ENCODE measurements around the gene ABCC1.

ABCC1 gene

DNA sequence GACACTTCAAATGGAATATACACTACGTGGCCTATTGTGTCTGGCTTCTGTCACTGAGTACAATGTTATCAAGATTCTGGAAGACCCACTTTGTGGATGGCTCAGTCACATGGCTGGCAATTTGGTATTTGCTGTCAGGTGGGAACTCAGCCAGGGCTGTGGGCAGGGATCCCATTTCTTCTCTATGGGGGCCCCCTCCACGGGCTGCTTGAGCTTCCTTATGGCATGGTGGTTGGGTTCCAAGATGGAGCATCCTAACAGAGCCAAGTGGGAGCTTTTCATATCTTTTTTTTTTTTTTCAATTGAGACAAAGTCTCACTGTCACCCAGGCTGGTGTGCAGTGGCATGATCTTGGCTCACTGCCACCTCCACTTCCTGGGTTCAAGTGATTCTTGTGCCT is 43.0 kb upstream of the ABCC1 start:
- H3K9me3 ChIP-seq (ENCODE audit: control insufficient read depth, insufficient read depth, low read depth, low read length) = no peaks in the 10 kb centered on the region
- no peak overlapping the region for H3K4me3 ChIP-seq (ENCODE audit: low read depth, low read length)
- ChIA-PET POLR2A (no interaction called here), CTCF (no interaction called here)
- TF ChIP-seq ZNF785 (tag by site-specific recombination; IDR thresholded peaks at IDR 0.05) (no peak), ZNF169 (tag by site-specific recombination; IDR thresholded peaks at IDR 0.05) (no peak), IKZF3 (tag by site-specific recombination; IDR thresholded peaks at IDR 0.05) (no peak), ZNF366 (tag by site-specific recombination; conservative IDR thresholded peaks at IDR 0.05) (no peak), YY2 (tag by site-specific recombination; IDR thresholded peaks at IDR 0.05) (no peak)
- TF ChIP-seq, protein P1, sequence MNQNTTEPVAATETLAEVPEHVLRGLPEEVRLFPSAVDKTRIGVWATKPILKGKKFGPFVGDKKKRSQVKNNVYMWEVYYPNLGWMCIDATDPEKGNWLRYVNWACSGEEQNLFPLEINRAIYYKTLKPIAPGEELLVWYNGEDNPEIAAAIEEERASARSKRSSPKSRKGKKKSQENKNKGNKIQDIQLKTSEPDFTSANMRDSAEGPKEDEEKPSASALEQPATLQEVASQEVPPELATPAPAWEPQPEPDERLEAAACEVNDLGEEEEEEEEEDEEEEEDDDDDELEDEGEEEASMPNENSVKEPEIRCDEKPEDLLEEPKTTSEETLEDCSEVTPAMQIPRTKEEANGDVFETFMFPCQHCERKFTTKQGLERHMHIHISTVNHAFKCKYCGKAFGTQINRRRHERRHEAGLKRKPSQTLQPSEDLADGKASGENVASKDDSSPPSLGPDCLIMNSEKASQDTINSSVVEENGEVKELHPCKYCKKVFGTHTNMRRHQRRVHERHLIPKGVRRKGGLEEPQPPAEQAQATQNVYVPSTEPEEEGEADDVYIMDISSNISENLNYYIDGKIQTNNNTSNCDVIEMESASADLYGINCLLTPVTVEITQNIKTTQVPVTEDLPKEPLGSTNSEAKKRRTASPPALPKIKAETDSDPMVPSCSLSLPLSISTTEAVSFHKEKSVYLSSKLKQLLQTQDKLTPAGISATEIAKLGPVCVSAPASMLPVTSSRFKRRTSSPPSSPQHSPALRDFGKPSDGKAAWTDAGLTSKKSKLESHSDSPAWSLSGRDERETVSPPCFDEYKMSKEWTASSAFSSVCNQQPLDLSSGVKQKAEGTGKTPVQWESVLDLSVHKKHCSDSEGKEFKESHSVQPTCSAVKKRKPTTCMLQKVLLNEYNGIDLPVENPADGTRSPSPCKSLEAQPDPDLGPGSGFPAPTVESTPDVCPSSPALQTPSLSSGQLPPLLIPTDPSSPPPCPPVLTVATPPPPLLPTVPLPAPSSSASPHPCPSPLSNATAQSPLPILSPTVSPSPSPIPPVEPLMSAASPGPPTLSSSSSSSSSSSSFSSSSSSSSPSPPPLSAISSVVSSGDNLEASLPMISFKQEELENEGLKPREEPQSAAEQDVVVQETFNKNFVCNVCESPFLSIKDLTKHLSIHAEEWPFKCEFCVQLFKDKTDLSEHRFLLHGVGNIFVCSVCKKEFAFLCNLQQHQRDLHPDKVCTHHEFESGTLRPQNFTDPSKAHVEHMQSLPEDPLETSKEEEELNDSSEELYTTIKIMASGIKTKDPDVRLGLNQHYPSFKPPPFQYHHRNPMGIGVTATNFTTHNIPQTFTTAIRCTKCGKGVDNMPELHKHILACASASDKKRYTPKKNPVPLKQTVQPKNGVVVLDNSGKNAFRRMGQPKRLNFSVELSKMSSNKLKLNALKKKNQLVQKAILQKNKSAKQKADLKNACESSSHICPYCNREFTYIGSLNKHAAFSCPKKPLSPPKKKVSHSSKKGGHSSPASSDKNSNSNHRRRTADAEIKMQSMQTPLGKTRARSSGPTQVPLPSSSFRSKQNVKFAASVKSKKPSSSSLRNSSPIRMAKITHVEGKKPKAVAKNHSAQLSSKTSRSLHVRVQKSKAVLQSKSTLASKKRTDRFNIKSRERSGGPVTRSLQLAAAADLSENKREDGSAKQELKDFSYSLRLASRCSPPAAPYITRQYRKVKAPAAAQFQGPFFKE (tag by site-specific recombination; IDR thresholded peaks at IDR 0.05; ENCODE audit: borderline replicate concordance) = no peak
- H3K4me1 ChIP-seq (ENCODE audit: control insufficient read depth, insufficient read depth, low read length) = no peaks in the 10 kb centered on the region
- H3K36me3 ChIP-seq (ENCODE audit: control insufficient read depth in 2 of 2, insufficient read depth in 1 of 2, low read length in 2 of 2) = no peaks in the 10 kb centered on the region
- H3K27ac ChIP-seq (ENCODE audit: extremely low read depth, low read depth, low read length) = no peak overlapping the region

DNA sequence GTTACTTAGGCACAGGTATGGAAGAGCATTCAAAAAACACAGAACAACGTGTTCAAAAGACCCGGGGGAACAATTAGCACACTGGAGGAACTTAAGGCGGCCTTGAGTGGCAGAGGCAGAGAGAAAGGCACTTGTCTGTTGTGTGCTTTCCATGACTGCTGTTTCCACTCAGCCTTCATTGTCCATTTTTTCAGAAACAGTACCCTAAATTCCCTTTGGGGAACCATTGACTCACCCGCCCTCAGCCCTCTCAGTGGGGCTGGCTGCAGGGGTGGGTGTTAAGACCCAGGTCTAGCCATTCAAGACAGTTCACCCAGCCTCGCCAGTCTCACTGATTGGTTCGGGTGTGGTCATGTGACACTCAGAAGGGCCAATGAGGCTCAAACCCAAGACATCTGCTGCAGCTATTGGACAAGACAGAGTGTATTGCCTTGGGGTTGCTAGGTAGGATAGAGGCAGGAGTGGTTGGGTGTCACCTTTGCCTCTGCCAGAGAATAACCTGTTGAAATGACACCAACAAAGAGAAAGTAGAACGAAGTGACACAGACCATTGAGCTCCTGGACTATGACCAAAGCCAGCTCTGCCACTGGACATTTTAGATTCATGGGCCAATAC is 41.4 kb upstream of the ABCC1 start:
- Histone ChIP-seq H3K27ac (ENCODE audit: extremely low read depth, low read depth, low read length) (no peak overlapping the region), H3K4me3 (ENCODE audit: low read depth, low read length) (no peak overlapping the region), H3K4me1 (ENCODE audit: control insufficient read depth, insufficient read depth, low read length) (no peaks in the 10 kb centered on the region), H3K9me3 (ENCODE audit: control insufficient read depth, insufficient read depth, low read depth, low read length) (no peaks in the 10 kb centered on the region), H3K36me3 (ENCODE audit: control insufficient read depth in 2 of 2, insufficient read depth in 1 of 2, low read length in 2 of 2) (no peaks in the 10 kb centered on the region)
- POLR2A ChIA-PET = no interaction called here
- TF ChIP-seq ZNF510 (tag by site-specific recombination; IDR thresholded peaks at IDR 0.05; ENCODE audit: insufficient replicate concordance) (no peak), ZEB2 (tag by site-specific recombination; IDR thresholded peaks at IDR 0.05) (no peak), GLI4 (tag by site-specific recombination; IDR thresholded peaks at IDR 0.05) (no peak), SCRT2 (tag by site-specific recombination; IDR thresholded peaks at IDR 0.05) (peak; percentile 69), ZBTB1 (tag by site-specific recombination; IDR thresholded peaks at IDR 0.05) (no peak), ZNF404 (tag by site-specific recombination; IDR thresholded peaks at IDR 0.05) (no peak)
- CTCF ChIA-PET = no interaction called here

DNA sequence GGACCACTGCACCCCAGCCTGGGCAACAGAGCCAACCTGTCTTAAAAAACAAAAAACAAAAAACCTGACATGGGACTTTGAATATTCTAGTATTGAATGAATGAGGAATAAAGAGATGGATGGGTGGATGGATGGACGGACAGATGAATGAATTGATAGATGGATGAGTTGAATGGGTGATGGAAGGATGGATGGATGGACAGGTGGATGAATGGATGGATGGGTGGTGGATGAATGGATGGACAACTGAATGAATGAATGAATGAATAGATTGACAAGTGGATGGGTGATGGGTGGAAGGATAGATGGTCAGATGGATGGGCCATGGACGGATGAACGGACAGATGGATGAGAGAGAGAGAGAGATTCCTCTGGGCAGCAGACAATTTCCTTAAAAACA is 38.2 kb upstream of the ABCC1 start:
- ChIA-PET CTCF (no interaction called here), POLR2A (no interaction called here)
- Histone ChIP-seq H3K4me1 (ENCODE audit: control insufficient read depth, insufficient read depth, low read length) (no peaks in the 10 kb centered on the region), H3K27ac (ENCODE audit: extremely low read depth, low read depth, low read length) (no peak overlapping the region), H3K36me3 (ENCODE audit: control insufficient read depth in 2 of 2, insufficient read depth in 1 of 2, low read length in 2 of 2) (no peaks in the 10 kb centered on the region), H3K4me3 (ENCODE audit: low read depth, low read length) (no peak overlapping the region), H3K9me3 (ENCODE audit: control insufficient read depth, insufficient read depth, low read depth, low read length) (no peaks in the 10 kb centered on the region)
- no peak for TF ChIP-seq KLF1 (tag by site-specific recombination; IDR thresholded peaks at IDR 0.05)
- TF ChIP-seq ZNF707 (tag by site-specific recombination; IDR thresholded peaks at IDR 0.05) = no peak
- TF ChIP-seq ZNF473 (tag by site-specific recombination; IDR thresholded peaks at IDR 0.05) = no peak
- TF ChIP-seq ZBTB17 (tag by site-specific recombination; IDR thresholded peaks at IDR 0.05) = peak; percentile 76
- no peak for TF ChIP-seq YY2 (tag by site-specific recombination; IDR thresholded peaks at IDR 0.05)
- peak; percentile 87 for TF ChIP-seq ZNF366 (tag by site-specific recombination; conservative IDR thresholded peaks at IDR 0.05)
- no peak for TF ChIP-seq TCF7L2 (IDR thresholded peaks at IDR 0.05; ENCODE audit: borderline replicate concordance, low read depth, low read length)
- TF ChIP-seq, protein P2, sequence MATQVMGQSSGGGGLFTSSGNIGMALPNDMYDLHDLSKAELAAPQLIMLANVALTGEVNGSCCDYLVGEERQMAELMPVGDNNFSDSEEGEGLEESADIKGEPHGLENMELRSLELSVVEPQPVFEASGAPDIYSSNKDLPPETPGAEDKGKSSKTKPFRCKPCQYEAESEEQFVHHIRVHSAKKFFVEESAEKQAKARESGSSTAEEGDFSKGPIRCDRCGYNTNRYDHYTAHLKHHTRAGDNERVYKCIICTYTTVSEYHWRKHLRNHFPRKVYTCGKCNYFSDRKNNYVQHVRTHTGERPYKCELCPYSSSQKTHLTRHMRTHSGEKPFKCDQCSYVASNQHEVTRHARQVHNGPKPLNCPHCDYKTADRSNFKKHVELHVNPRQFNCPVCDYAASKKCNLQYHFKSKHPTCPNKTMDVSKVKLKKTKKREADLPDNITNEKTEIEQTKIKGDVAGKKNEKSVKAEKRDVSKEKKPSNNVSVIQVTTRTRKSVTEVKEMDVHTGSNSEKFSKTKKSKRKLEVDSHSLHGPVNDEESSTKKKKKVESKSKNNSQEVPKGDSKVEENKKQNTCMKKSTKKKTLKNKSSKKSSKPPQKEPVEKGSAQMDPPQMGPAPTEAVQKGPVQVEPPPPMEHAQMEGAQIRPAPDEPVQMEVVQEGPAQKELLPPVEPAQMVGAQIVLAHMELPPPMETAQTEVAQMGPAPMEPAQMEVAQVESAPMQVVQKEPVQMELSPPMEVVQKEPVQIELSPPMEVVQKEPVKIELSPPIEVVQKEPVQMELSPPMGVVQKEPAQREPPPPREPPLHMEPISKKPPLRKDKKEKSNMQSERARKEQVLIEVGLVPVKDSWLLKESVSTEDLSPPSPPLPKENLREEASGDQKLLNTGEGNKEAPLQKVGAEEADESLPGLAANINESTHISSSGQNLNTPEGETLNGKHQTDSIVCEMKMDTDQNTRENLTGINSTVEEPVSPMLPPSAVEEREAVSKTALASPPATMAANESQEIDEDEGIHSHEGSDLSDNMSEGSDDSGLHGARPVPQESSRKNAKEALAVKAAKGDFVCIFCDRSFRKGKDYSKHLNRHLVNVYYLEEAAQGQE (tag by site-specific recombination; IDR thresholded peaks at IDR 0.05) = no peak
- TF ChIP-seq ZNF621 (tag by site-specific recombination; IDR thresholded peaks at IDR 0.05) = no peak
- TF ChIP-seq, protein P3, sequence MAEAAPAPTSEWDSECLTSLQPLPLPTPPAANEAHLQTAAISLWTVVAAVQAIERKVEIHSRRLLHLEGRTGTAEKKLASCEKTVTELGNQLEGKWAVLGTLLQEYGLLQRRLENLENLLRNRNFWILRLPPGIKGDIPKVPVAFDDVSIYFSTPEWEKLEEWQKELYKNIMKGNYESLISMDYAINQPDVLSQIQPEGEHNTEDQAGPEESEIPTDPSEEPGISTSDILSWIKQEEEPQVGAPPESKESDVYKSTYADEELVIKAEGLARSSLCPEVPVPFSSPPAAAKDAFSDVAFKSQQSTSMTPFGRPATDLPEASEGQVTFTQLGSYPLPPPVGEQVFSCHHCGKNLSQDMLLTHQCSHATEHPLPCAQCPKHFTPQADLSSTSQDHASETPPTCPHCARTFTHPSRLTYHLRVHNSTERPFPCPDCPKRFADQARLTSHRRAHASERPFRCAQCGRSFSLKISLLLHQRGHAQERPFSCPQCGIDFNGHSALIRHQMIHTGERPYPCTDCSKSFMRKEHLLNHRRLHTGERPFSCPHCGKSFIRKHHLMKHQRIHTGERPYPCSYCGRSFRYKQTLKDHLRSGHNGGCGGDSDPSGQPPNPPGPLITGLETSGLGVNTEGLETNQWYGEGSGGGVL (tag by site-specific recombination; IDR thresholded peaks at IDR 0.05) = no peak
- no peak for TF ChIP-seq ZNF610 (tag by site-specific recombination; IDR thresholded peaks at IDR 0.05; ENCODE audit: borderline replicate concordance)
